KMS-11 (cell line): ENCODE measurements around the gene ATP2B1.

ENCODE experiments used
- H2AFZ ChIP-seq: fragments of 200-600 bp; sonication (generic); 2 replicates; pipeline ENCODE4 v1.6.1; 2016; ENCODE audit warnings: antibody characterized with exemption, mixed run types, low read depth
- H3K27ac ChIP-seq: fragments of 200-600 bp; sonication (generic); 2 replicates; pipeline ENCODE4 v1.6.1; 2016; ENCODE audit warnings: mild to moderate bottlenecking, mixed run types
- H3K27me3 ChIP-seq: fragments of 200-600 bp; sonication (generic); 2 replicates; pipeline ENCODE4 v1.6.1; 2017; ENCODE audit warnings: mild to moderate bottlenecking, low read depth, mixed run types, moderate library complexity; ENCODE audit not compliant: insufficient read depth
- H3K36me3 ChIP-seq: fragments of 200-600 bp; sonication (generic); 2 replicates; pipeline ENCODE4 v1.6.1; 2017; ENCODE audit warnings: mild to moderate bottlenecking, mixed run types; ENCODE audit not compliant: insufficient read depth
- H3K4me1 ChIP-seq: fragments of 200-600 bp; sonication (generic); 2 replicates; pipeline ENCODE4 v1.6.1; 2016; ENCODE audit warnings: mild to moderate bottlenecking, low read depth, mixed run types; ENCODE audit not compliant: poor library complexity, severe bottlenecking
- H3K4me2 ChIP-seq: fragments of 200-600 bp; sonication (generic); 2 replicates; pipeline ENCODE4 v1.7.0; 2016; ENCODE audit warnings: mild to moderate bottlenecking, mixed run types
- H3K4me3 ChIP-seq: fragments of 200-600 bp; sonication (generic); IDR thresholded peaks from 2 replicates; pipeline ENCODE4 v1.6.1; 2017; ENCODE audit warnings: low read depth, low read length, mixed read lengths; ENCODE audit not compliant: insufficient read depth
- H3K79me2 ChIP-seq: fragments of 200-600 bp; sonication (generic); 2 replicates; pipeline ENCODE4 v1.6.1; 2016; ENCODE audit warnings: low read depth, mixed run types; ENCODE audit not compliant: insufficient read depth
- H3K9ac ChIP-seq: fragments of 200-600 bp; sonication (generic); 2 replicates; pipeline ENCODE4 v1.6.1; 2016; ENCODE audit warnings: mild to moderate bottlenecking, mixed run types
- H4K20me1 ChIP-seq: fragments of 200-600 bp; sonication (generic); 2 replicates; pipeline ENCODE4 v1.6.1; 2016; ENCODE audit warnings: mild to moderate bottlenecking, mixed run types; ENCODE audit not compliant: insufficient read depth
- CTCF ChIP-seq: fragments of 200-600 bp; sonication (generic); conservative IDR thresholded peaks from 2 replicates; pipeline ENCODE4 v1.6.1; 2017; ENCODE audit warnings: low read depth, mild to moderate bottlenecking, antibody characterized with exemption, low read length, moderate library complexity, mixed read lengths

Gene ATP2B1

DNA sequence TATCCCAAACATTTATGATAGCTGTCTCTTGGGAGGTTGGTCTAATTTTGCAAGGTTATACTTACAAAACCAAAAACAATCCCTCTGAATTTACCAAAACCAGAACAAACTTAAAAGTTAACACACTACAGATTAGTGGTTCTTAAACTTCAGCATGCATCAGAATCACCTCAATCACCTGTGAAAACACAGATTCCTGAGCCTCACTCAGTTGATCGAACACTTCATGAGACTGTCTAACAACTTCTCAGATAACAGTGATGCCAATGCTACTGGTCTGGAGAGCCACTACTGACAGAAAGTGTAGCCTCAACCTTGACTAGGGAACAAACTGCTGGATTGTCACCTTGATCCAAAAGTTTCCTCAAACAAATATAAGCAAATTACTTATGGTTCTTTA, 44.2 kb downstream of the ATP2B1 start:
- peak overlapping the region; percentile 25; the same call in 1 of the 2 replicates for H3K4me2 ChIP-seq
- no peaks in the 10 kb centered on the region for H4K20me1 ChIP-seq
- H2AFZ ChIP-seq = no peak overlapping the region
- H3K4me1 ChIP-seq = peaks cover 13% of the 10 kb centered on the region
- no peak for TF ChIP-seq CTCF
- no peak overlapping the region for H3K9ac ChIP-seq
- H3K4me3 ChIP-seq = no peak overlapping the region
- peaks cover 14% of the 10 kb centered on the region; the same call in 1 of the 2 replicates for H3K79me2 ChIP-seq
- H3K36me3 ChIP-seq = no peaks in the 10 kb centered on the region
- no peaks in the 10 kb centered on the region for H3K27me3 ChIP-seq
- no peak overlapping the region for H3K27ac ChIP-seq

DNA sequence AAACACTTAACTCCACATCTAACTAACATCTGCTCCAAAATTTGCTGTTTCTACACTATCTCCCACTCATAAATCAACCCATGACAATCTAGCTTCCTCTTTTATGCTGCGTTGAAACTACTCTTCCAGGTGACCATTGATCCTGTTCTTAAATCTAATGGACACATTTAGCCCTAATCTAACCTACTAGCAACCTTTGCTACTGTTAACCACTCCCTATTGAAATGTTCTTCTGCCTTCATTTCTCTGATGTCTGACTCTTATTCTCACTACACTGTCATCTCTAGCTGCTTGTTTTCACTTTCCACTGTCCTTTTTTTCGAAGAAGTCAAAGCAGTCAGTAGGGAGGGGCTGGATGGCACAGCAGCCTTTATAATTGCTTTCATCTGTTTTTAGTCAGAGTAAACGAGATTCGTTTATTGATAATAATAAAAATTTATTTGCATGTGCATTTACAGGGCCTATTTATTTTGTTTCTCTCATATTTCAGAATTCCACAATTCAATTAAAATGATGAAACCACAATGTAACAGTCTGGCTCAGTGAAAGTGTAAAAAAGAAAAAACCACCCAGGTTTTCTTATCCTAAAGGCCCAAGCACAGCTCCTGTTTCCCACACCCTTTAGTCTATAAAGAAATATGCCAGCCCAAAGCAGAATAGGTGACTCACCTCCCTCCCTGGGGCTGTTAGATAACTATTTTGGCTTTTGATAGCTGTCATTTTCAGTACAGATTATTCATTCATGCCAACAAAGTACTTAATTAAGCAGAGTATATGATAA, 44.9 kb downstream of the ATP2B1 start:
- Histone ChIP-seq H3K4me3 (no peak overlapping the region), H4K20me1 (no peaks in the 10 kb centered on the region), H3K4me1 (peaks cover 13% of the 10 kb centered on the region), H3K9ac (no peak overlapping the region), H3K27ac (no peak overlapping the region), H3K4me2 (peak overlapping the region; percentile 25; the same call in 1 of the 2 replicates), H3K27me3 (no peaks in the 10 kb centered on the region), H3K79me2 (peaks cover 17% of the 10 kb centered on the region; the same call in 1 of the 2 replicates), H3K36me3 (no peaks in the 10 kb centered on the region), H2AFZ (no peak overlapping the region)
- TF ChIP-seq CTCF = no peak

- Histone ChIP-seq H4K20me1 (no peaks in the 10 kb centered on the region), H3K36me3 (no peaks in the 10 kb centered on the region), H3K4me2 (no peak overlapping the region), H3K27ac (no peak overlapping the region), H3K4me3 (no peak overlapping the region), H3K27me3 (no peaks in the 10 kb centered on the region), H3K4me1 (peaks cover 13% of the 10 kb centered on the region), H2AFZ (no peak overlapping the region), H3K79me2 (peaks cover 15% of the 10 kb centered on the region; the same call in 1 of the 2 replicates), H3K9ac (no peak overlapping the region)
- TF ChIP-seq CTCF = no peak
These were observed 46.0 kb downstream of the ATP2B1 start for GRCh38 chr12:89662623-89663022.

DNA sequence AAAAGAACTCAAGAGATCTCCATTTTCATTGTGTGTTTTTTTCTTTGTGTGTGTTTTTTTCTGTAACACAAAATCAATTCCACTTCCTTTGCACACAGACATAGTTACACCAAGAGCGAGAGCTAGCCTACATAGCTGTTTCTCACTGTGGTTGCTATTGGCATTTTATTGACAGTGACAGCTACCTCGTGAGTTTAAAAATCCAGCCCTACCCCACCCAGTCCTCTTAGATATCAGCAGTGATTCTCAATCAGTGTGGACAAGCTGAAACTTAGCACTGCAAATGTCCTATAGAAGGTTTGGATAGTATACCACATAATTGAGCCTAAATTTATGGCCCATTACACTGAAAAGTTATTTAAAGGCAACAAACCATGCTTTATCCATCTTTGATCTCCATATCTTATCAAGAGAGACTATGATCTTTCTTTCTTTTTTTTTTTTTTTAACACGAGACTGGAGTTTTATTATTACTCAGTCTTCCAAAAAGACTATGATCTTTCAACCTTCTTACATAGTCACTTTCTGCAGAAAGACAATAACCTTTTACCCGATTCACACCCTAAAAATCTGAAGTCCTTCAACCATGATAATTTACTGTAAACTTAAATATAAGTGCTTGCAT, 46.8 kb downstream of the ATP2B1 start:
- Histone ChIP-seq H3K4me2 (no peak overlapping the region), H3K9ac (no peak overlapping the region), H3K79me2 (peaks cover 15% of the 10 kb centered on the region; the same call in 1 of the 2 replicates), H3K27ac (no peak overlapping the region), H3K27me3 (no peaks in the 10 kb centered on the region), H2AFZ (no peak overlapping the region), H4K20me1 (no peaks in the 10 kb centered on the region), H3K36me3 (no peaks in the 10 kb centered on the region), H3K4me1 (peaks cover 13% of the 10 kb centered on the region), H3K4me3 (no peak overlapping the region)
- no peak for TF ChIP-seq CTCF
